ENCODE measurements around the gene ACOT7.

The ACOT7 gene

DNA sequence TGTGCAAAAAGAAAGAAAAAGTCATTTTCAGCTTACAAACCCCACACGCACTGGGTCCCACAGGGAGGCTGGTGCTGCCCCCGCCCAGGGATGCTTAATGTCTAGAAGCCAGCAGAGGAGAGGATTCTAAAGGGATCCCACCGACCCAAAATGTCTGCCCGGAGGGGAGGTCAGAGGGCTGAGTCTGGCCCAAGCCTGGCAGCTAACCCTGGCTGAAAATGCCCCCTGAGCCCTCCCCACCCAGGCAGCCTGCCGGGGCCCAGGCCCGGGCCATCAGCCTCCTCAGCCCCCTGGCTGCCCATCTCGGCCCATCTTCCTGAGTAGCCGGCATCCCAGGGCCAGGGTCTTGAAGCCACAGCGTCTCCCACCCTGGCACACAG lies 33.5 kb downstream of the ACOT7 start:
- H3K4me1 Mint-ChIP-seq = peaks cover 26% of the 10 kb centered on the region
- H3K4me3 Mint-ChIP-seq = peak overlapping the region in 1 of 3 experiments; percentile 17
- peaks cover 9% of the 10 kb centered on the region for H3K27me3 Mint-ChIP-seq (ENCODE audit: low read depth)
- H3K9me3 Mint-ChIP-seq = peaks cover 9% of the 10 kb centered on the region
- peak overlapping the region; percentile 88 to 93 (median 89) for H3K27ac Mint-ChIP-seq
- TF ChIP-seq, protein P1, sequence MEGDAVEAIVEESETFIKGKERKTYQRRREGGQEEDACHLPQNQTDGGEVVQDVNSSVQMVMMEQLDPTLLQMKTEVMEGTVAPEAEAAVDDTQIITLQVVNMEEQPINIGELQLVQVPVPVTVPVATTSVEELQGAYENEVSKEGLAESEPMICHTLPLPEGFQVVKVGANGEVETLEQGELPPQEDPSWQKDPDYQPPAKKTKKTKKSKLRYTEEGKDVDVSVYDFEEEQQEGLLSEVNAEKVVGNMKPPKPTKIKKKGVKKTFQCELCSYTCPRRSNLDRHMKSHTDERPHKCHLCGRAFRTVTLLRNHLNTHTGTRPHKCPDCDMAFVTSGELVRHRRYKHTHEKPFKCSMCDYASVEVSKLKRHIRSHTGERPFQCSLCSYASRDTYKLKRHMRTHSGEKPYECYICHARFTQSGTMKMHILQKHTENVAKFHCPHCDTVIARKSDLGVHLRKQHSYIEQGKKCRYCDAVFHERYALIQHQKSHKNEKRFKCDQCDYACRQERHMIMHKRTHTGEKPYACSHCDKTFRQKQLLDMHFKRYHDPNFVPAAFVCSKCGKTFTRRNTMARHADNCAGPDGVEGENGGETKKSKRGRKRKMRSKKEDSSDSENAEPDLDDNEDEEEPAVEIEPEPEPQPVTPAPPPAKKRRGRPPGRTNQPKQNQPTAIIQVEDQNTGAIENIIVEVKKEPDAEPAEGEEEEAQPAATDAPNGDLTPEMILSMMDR (IDR thresholded peaks at IDR 0.05; ENCODE audit: unreplicated experiment in 3 of 3) = no peak
- peaks cover 5% of the 10 kb centered on the region for H3K36me3 Mint-ChIP-seq (ENCODE audit: low read depth)

DNA sequence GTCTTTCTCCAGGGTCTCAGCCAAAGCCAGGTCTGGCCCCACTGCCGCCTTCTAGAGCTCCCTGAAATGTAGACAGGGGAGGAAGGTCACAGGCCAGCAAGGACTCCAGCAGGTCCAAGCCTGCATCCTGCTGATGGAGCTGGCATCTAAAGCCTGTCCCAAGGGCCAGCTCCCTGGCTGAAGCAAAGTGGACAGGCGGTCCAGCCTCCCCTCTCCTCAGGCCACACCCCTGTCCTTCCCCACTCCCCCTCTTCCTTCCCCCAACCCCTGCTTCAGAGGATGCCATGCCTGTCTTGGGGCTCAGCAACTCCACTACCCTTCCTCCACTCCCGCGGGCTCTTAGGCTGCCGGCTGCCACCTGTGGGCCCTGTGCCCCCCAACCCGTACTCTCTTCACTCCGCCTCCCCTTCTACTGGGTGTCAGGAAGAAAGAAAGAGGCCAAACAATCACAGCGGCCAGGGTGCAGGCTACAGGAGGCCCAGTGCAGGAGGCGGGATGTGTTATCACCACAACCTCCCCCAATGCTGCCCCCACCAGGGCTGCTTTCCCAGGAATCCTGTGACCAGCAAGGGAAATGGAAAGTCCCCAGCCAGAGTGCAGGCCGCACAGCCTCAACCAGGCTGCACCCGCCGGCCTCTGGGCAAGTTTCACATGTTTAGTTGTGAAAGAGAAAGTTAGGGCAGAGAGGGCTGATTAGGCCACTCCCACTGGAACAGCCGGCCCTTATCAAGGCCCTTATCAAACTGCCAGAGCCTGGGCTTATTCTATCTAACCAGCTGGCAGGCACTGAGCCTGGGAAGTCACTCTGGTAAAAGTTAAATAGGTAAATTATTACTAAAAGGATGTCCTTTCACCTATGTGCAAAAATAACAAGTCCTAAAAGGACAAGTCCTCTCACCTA lies 34.1 kb downstream of the ACOT7 start:
- H3K9me3 Mint-ChIP-seq = peaks cover 7% of the 10 kb centered on the region
- peaks cover 30% of the 10 kb centered on the region for H3K4me1 Mint-ChIP-seq
- peak overlapping the region; percentile 88 to 93 (median 89) for H3K27ac Mint-ChIP-seq
- TF ChIP-seq, protein P1 (IDR thresholded peaks at IDR 0.05; ENCODE audit: unreplicated experiment in 3 of 3) = no peak
- peaks cover 5% of the 10 kb centered on the region for H3K36me3 Mint-ChIP-seq (ENCODE audit: low read depth)
- peak overlapping the region in 1 of 3 experiments; percentile 17 for H3K4me3 Mint-ChIP-seq
- peaks cover 10% of the 10 kb centered on the region for H3K27me3 Mint-ChIP-seq (ENCODE audit: low read depth)

DNA sequence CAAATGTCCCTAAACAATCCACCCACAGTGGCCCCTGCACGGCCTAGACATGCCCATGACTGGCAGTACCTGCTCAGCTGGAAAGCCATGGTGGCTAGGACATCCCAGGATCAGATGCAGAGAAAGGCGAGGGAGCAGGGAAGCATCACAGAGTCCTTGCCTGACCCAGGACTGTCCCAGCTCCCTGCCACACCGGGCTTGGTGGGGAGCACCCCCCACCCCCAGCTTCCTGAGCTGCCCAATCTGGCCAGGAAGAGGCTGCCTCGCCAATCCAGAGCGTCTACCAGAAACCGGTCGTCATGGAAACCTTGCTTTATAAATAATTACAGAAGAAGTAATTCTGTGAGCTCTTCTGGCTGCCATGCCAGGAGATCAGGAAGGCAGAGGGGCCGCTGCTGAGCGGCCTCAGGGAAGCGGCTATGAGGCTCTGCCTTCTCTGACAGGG lies 34.8 kb downstream of the ACOT7 start:
- peaks cover 5% of the 10 kb centered on the region for H3K36me3 Mint-ChIP-seq (ENCODE audit: low read depth)
- TF ChIP-seq, protein P1 (IDR thresholded peaks at IDR 0.05; ENCODE audit: unreplicated experiment in 3 of 3) = no peak
- peaks cover 7% of the 10 kb centered on the region for H3K9me3 Mint-ChIP-seq
- H3K27ac Mint-ChIP-seq = peak overlapping the region in 2 of 3 experiments; percentile 37 to 93
- H3K27me3 Mint-ChIP-seq (ENCODE audit: low read depth) = peaks cover 10% of the 10 kb centered on the region
- peaks cover 36% of the 10 kb centered on the region for H3K4me1 Mint-ChIP-seq
- H3K4me3 Mint-ChIP-seq = no peak overlapping the region

DNA sequence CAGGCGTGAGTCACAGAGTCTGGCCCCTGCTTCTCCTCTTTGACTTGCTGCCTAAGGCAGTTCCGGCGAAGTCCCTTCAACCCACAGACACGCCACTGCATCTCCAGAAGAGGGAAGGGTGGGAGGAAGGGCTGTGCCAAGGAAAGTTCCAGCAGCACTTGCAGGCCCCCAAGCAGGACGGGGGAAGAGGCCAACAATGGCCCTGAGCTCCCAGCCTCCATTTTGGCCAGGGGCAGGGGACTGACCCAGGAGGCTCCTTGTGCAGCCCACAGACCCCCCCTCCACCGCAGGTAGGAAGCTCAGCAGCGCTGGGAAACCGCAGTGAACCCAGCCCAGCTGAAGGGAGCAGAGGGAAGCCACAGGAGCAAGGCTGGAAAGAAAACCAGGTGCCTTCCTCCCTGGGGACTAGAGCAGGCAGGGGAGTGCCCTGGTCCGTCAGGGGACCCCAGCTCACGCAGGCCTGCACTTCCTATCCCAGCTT lies 35.4 kb downstream of the ACOT7 start:
- Mint-ChIP-seq H3K4me3 (no peak overlapping the region), H3K27ac (no peak overlapping the region), H3K36me3 (ENCODE audit: low read depth) (peaks cover 2% of the 10 kb centered on the region), H3K9me3 (peaks cover 2% of the 10 kb centered on the region), H3K27me3 (ENCODE audit: low read depth) (peaks cover 5% of the 10 kb centered on the region), H3K4me1 (peaks cover 40% of the 10 kb centered on the region)
- TF ChIP-seq, protein P1 (IDR thresholded peaks at IDR 0.05; ENCODE audit: unreplicated experiment in 3 of 3) = no peak

DNA sequence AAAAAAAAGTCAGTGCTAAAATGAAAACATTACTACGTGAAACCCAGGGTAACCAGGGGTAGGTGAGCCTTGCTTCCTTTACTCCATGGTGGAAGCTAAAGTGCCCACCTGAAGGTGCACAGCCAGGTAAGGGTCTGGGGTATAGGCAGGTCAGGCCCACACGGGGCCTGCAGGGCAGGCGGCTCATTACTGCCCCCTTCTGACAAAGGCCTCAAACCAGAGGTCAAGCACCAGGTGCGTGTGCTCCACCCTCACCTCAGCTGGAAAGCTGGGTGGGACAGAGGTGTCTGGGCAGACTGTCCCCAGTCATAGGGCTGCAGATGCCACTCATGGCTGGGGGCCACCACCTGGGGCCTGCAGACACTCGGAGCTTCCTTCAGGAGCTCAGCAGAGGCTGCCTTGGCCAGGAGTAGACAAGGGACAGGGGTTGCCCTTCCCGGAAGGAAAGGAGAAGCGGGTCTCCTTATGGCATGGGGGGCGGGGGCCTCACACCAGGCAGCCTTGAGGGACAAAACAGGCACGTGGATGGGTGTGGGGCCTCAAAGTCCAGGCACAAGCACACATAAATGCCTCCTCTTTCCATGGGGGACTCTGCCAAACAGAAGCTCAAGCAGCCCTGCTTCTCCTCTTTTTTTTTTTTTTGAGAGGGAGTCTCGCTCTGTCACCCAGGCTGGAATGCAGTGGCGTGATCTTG lies 36.2 kb downstream of the ACOT7 start:
- H3K27ac Mint-ChIP-seq = no peak overlapping the region
- TF ChIP-seq, protein P1 (IDR thresholded peaks at IDR 0.05; ENCODE audit: unreplicated experiment in 3 of 3) = no peak
- no peaks in the 10 kb centered on the region for H3K36me3 Mint-ChIP-seq (ENCODE audit: low read depth)
- no peaks in the 10 kb centered on the region for H3K9me3 Mint-ChIP-seq
- H3K4me1 Mint-ChIP-seq = peaks cover 40% of the 10 kb centered on the region
- no peak overlapping the region for H3K4me3 Mint-ChIP-seq
- peaks cover 3% of the 10 kb centered on the region for H3K27me3 Mint-ChIP-seq (ENCODE audit: low read depth)
